Skin of body (tissue), 2 donors: Measurements from ENCODE around the gene KLHL25. TPM values are rescaled to one million over a fixed set of nuclear protein-coding genes. Genes with fewer than 3 reads are reported as not detected.
"Not testable (repeated sequence)": the region's sequence is repeated elsewhere in the genome, so short reads cannot be mapped to it uniquely, and the experiment has no call there.

ENCODE experiments used
- DNase-seq: peaks from one replicate; lab custom pipeline; 2025; lab: John Stamatoyannopoulos, UW
- total RNA-seq: library from RNA; depleted of rRNA; stranded (reverse); fragments of >200 nt; gene quantifications from one replicate; pipeline ENCODE4 v1.2.3, GENCODE V29; 2014

Gene KLHL25
- 8.2 TPM for total RNA-seq

GRCh38 chr15:85794598-85795336, at the start of gene KLHL25:
KLHL25 (minus strand) TSS chr15:85794925; CDS start chr15:85769810, 25,115 bp downstream.
- peak; percentile 96 for DNase-seq

DNA sequence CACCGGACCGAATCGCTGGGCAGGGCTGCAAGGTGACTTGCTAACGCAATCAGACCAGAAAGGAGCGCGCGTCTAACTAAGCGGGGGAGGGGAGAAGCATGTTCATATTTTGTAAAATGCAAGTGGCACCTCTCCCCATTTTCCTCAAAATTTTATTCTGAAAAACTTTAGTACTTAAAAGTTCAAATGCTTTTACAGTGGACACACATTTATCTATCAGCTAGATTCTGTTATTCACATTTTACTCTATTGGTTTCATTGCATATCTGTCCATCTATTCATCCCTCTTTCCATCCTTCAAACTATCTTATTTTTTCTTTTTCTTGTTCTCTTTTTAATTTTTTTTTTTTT, 46.1 kb upstream of the KLHL25 start:
- no peak for DNase-seq

DNA sequence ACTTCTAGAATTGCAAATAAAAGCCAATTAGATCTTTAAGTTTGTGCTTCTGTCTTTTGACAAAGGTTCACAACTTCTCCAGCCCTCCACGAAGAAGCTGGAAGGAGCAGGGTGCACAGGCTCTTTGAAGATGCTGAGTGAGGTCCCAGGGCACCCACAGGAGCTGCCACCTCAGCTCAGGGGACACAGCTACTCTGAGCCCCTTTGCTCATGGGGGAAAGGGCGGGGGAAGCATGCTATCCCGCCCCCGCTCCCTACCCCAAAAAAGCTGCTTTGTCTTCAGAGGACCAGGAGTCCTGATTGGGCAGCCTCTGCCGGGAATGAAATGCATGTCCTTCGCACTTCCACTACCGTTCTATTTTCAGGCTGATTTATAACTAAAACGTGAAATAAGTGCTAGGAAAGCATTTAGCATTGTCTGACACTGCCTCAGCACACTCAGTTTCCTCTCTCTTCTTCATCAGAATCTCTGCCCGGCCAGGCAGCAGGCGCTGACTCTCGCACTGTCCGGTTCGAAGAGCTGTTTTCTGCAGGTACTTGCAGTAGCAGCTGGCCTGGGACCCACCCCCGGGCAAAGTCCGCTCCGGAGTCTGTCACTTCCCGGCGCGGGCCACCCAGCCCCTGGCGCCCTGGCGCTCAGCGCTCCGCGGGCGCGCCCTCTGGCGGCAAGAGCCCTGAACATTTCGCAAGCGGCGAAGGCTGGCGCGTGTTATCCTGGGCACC, 45.5 kb upstream of the KLHL25 start:
- peak; percentile 40 for DNase-seq

DNA sequence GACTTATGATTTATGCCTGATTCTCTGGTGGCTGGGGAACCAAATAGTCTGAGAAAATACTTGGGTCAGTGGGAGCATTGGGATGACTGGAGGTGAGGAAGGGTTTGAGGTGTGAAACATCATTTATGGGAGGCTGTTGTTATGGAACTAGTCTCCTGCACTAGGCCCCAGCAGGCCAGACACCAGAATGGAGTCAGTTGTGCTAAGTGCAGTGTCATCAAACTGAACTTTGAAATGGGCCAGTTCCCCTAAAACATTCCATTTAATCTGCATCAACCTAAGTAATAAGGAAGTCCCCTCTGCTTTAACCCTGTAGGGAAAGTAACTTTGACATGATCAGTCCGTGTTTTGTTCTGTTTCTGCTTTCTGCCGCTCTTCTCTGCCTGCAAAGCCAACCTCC, 44.9 kb upstream of the KLHL25 start:
- DNase-seq = no peak

GRCh38 chr15:85838655-85839054, 43.9 kb upstream of the KLHL25 start:
- no peak for DNase-seq

GRCh38 chr15:85837881-85838280, 43.2 kb upstream of the KLHL25 start:
- no peak for DNase-seq

DNA sequence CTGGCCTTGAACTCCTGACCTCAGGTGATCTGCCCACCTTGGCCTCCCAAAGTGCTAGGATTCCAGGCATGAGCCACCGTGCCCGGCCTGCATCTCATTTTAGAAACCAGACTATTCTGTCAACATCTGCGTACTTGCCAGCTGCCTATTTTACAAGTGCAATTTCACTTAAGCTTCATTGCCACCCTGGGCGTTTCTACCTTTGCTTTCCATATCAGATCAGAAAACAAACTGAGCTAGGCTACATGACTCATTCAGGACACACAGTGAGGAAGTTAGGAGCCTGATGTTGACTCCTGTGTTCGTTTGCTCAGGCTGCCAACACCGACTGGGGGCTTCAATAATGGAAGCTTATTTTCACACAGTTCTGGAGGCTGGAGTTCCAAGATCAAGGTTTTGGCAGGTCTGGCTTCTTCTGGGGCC, 42.3 kb upstream of the KLHL25 start:
- no peak for DNase-seq

DNA sequence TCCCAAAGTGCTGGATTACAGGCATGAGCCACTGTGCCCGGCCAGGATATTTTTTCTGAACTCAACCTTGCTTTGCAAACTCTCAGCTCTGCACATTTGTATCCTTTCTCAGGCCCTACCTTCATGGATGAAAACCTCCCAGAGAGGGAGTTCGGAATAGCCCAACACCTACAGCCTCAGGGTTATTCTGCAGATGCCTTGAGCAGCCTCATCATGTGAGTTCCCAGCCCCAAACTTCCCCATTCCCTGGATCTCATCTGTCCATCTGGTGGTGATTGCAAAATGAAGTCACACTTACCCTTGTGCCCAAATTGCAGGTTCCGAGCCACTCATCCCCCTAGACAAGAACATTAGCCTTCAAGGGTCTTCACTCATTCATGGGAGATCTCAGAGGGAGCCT, 39.9 kb upstream of the KLHL25 start:
- no peak for DNase-seq

DNA sequence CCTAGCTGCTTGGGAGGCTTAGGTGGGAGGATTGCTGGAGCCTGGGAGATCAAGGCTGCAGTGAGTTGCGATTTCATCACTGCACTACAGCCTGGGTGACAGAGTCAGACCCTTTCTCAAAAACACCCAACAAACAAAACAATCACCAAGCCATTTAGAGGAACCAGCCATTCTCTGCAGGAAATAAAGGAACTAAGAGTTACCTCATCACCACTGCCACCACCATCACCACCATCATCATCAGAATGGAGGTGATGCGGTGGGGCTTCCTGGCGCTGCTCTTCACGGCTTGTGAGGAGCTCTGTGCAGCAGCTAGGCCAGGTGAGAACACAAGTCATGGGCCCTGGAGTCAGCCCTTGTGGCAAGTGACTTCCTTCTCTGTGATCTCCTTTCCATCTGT, 37.7 kb upstream of the KLHL25 start:
- DNase-seq = no peak

DNA sequence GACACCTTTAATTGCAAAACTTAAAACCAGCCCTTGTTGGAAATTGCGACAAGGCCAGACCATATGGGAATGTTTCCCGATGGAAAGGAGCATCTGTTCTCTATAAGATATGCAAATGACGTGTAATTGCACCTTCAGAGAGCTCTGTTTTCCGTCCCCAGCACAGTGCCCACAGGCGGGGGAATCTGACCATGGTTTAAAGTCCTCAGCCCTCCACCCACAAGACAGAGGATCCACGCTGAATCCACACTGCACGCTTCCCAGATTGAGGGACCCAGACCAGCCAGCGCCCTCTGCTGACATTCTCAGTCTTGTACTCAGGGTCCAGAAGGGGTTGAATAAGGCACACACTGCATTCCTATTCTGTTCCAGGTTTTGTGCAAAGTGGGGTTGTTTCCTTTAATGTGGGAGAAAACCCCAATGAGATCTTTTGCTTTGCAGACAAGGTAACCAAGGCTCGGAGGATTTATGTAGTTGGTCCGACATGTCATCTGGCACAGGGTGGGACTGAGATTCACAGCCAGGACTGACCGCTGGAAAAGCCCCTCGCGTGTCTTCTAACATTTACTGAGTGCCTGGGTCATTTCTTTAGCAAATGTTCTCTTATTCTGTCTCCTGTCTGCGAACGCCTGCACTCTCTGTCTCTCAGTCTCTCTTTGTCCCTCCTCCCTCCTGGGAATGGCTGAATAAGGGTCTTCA, 36.8 kb upstream of the KLHL25 start:
- peak; percentile 15 for DNase-seq

- not testable (repeated sequence) for DNase-seq
Observed at GRCh38 chr15:85829754-85830153, 35.0 kb upstream of the KLHL25 start.

- peak; percentile 11 for DNase-seq
Observed at GRCh38 chr15:85828874-85829273, 34.1 kb upstream of the KLHL25 start.

GRCh38 chr15:85828126-85828525, 33.4 kb upstream of the KLHL25 start:
- no peak for DNase-seq

DNA sequence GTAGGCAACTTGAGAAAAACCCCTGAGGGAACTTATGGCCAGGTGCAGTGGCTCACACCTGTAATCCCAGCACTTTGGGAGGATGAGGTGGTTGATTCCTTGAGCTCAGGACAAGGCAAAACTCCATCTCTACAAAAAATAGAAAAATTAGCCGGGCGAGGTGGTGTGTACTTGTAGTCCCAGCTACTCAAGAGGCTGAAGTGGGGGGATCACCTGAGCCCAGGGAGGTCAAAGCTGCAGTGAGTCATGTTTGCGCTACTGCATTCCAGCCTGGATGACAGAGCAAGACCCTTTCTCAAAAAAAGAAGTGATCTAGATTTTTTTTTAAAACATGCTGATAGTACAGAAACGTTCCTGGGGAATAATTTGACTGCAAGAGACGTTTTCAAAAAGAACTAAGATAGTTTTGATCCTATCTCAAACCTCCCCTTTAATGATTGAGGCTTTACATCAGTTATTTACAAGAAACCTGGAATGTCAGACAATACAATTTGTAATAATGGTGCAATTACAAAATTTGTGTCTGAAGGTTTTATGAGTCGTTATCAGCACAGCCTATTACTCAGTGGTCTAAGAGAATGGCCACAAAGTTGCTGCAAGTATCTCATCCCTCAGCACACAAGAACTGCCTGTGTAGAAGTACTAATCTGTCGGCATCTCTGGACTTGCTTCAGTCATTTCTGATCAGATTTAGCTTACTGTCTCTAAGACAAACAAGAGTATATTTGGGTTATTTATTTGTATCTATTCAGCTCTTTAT, 32.2 kb upstream of the KLHL25 start:
- no peak for DNase-seq

GRCh38 chr15:85825719-85826118, 31.0 kb upstream of the KLHL25 start:
- no peak for DNase-seq

GRCh38 chr15:85825118-85825517, 30.4 kb upstream of the KLHL25 start:
- no peak for DNase-seq

DNA sequence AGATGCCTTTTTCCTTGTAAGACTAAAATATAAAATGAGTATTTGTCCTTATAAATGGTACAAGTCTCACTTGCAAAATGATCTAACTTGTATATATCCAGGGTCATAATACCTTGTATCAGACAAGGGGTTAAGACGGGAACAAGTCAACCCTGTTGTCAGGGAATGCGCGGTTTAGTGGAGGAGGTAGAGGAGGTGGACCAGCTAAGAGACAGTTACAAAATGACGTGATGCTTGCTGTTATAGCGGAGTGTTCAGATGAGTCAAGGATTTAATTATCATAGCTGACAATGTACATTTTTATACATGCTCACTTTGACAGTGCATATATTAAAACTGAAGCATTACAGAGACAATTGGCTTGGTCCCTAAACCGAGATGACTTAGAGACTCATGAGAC, 26.8 kb upstream of the KLHL25 start:
- DNase-seq = no peak

DNA sequence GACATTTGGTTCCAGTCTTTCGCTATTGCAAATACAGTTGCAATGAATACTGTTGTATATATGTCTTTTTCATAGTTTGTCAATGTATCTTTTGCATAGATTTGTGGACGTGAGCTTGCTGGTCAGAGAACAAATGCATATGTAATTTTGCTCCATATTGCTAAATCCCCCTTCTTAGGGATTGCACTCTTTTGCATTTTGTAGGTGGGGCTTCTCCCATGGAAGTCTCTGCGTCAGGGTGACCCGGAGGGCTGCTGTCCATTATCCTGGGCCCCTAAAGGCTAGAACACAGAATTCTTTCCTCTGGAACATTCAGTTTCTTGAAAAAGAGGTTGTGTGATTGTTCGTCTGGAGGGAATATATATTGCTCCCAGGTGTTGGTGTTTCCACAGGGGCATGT, 25.2 kb upstream of the KLHL25 start:
- no peak for DNase-seq

DNA sequence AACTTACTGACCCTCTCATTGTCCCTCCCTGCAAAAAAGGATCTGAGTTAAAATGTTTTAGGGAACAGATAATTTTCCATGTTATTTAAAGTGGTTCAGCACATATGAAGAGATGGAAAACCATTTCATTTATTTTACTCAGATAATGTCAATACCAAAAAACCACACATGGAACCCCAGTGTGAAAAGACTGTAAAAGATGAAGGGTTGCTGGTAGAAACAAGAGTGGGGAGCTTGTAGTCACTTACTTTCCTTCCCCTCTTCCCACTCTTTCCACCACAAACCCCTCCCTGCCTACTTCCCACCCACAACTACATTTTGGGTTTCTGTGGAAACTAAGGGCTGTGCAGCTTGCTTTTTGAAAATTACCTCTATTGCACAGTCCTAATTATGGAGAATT, 18.5 kb upstream of the KLHL25 start:
- no peak for DNase-seq

DNA sequence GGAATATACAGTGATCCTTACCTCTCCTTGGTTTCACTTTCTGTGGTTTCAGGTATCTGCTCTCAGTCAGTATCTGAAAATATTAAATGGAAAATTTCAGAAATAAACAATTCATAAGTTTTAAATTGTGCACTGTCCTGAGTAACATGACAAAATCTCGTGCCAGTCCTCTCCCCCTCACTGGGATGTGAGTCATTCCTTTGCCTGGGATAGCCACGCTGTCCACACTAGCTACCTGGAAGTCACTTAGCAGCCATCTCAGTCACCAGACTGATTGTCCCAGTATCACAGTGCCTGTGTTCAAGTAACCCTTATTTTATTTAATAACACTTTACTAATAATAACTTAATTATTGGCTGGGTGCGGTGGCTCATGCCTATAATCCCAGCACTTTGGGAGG, 15.3 kb upstream of the KLHL25 start:
- no peak for DNase-seq

GRCh38 chr15:85805420-85805819, 10.7 kb upstream of the KLHL25 start:
- DNase-seq = no peak
